Measurements from ENCODE around the gene ZBTB38.
A peak's percentile ranks its signal among the peaks of the same experiment; 100 is the strongest.

ZBTB38 gene

GRCh38 chr3:141337523-141337854 is 30.8 kb upstream of the ZBTB38 start:
- DNase-seq (ENCODE audit: low read depth), result no peak

DNA sequence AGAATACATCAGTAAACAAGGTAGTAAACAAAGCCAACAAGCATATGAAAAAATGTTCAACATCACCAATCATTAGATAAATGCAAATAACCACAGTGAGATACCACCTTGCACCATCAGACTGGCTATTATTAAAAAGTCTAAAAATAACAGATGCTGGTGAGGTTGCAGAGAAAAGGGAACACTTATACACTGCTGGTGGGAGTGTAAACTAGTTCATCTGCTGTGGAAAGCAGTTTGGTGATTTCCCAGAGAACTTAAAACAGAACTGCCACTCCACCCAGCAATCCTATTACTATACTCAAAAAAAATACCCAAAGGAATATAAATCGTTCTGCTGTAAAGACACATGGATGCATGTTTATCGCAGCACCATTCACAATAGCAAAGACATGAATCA is 30.3 kb upstream of the ZBTB38 start:
- no peak for DNase-seq (ENCODE audit: low read depth)

DNA sequence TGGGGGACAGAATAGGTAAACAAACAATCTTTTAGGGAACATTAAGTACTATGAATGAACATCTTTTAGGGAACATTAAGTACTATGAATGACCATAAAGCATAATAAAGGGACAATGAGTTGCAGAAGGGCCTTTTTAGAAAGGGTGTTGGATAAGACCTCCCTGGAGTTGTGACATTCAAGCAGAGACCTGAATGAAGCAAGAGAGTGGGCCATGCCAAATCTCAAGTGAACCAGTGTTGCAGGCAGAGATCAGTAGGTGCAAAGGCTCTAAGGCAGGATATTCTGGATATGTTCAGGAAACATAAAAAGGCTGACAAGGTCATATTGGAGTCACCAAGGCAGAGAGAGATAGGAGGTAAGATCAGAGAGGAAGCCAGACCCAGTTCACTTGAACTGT is 29.4 kb upstream of the ZBTB38 start:
- no peak for DNase-seq (ENCODE audit: low read depth)

DNA sequence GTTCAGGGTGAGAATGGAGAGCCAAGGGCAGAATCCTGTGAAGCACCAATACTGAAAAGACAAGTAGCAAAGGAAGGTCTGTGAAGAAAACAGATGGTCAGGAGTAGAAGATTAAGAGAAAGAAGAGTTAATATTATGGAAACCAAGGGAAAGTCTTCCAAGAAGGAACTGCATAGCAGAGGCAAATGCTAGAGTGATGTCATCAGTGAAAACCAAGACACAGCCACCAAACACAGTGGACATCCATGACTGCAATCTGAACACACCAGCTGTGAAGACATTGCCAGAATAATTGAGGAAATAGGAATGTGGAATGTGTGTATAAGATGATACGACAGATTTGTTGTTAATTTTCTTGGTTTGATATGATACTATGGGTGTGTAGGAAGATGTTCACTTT is 26.8 kb upstream of the ZBTB38 start:
- DNase-seq (ENCODE audit: low read depth), result no peak

GRCh38 chr3:141342386-141342785 is 25.9 kb upstream of the ZBTB38 start:
- no peak for DNase-seq (ENCODE audit: low read depth)

GRCh38 chr3:141343077-141343476 is 25.2 kb upstream of the ZBTB38 start:
- DNase-seq (ENCODE audit: low read depth), result no peak

DNA sequence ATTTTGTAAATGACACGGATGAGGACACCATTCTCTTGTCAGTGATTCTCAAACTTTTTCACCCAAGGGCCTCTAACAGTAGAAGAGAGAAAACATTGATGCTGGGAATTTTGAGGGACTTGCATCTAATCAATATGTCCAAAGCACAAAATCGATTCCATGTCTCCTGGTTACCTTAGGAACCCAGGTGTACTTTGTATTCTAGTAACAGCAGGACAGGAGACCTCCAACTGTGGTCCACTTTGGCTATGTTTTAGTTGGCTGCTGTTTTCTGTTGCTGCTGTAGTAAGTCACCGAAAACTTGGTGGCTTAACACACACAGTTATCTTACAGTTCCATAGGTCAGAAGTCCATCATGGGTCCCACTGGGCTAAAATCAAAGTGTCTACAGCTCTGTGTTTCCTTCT is 24.4 kb upstream of the ZBTB38 start:
- no peak for DNase-seq (ENCODE audit: low read depth)

DNA sequence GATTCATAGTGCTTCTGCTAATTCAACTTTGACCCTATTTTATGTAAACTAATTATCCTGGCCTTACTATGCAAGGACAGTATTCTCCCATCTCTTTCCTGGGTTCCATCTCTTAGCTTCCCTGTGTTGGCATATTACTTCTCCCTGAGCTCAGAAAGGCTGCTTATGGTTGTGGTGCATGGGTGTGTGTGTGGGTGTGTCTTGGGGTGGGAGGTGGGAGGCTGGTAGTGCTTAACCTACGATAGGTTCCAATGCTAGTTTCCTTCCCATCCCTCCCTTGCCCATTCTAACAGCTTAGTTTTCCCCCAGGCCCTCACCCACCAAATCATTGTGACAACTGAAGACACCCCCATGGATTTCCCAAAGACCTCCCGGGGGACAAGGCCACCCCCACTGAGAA is 22.8 kb upstream of the ZBTB38 start:
- no peak for DNase-seq (ENCODE audit: low read depth)

DNA sequence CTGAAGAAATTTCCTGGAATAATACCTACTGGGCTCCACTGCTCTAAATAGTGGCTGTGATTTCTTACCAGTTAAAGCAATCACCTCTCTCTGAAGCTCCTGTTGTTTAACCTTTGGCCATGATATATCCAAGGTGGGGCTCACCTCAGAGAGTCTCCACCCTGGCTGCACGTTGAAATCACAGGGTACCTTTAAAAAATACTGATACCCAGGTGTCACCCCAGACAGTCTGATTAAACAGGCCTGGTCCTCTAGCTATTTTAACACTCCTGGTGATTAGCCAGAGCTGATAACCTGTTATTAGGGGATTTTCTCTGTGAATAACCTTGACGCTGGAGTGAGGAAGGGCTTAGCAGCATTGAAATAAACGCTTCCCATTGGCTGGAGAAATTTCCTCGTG is 22.3 kb upstream of the ZBTB38 start:
- DNase-seq (ENCODE audit: low read depth), result no peak

DNA sequence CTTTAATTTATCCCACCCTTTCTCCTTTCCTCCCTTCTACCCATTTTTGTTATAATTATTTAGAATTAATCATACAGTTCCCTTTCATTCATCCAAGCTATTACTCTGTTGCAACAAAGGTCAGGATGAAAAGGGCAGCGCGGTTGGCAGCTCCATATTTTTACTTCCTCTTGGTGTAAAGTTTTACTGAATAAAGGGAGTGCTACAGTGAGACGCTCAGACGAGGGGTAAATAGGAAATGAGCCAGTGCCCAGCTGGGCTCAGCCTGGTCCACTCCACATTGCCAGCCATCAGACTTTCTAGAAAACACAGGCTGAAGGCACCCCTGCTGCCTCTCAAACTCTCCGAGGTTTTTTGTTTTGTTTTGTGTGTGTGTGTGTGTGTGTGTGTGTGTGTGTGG is 21.9 kb upstream of the ZBTB38 start:
- no peak for DNase-seq (ENCODE audit: low read depth)

- no peak for DNase-seq (ENCODE audit: low read depth)
Measured at GRCh38 chr3:141346839-141347238, 21.5 kb upstream of the ZBTB38 start.

- no peak for DNase-seq (ENCODE audit: low read depth)
Measured at GRCh38 chr3:141348837-141349236, 19.5 kb upstream of the ZBTB38 start.

- no peak for DNase-seq (ENCODE audit: low read depth)
Measured at GRCh38 chr3:141349711-141350110, 18.6 kb upstream of the ZBTB38 start.

GRCh38 chr3:141350666-141351065 is 17.6 kb upstream of the ZBTB38 start:
- no peak for DNase-seq (ENCODE audit: low read depth)

DNA sequence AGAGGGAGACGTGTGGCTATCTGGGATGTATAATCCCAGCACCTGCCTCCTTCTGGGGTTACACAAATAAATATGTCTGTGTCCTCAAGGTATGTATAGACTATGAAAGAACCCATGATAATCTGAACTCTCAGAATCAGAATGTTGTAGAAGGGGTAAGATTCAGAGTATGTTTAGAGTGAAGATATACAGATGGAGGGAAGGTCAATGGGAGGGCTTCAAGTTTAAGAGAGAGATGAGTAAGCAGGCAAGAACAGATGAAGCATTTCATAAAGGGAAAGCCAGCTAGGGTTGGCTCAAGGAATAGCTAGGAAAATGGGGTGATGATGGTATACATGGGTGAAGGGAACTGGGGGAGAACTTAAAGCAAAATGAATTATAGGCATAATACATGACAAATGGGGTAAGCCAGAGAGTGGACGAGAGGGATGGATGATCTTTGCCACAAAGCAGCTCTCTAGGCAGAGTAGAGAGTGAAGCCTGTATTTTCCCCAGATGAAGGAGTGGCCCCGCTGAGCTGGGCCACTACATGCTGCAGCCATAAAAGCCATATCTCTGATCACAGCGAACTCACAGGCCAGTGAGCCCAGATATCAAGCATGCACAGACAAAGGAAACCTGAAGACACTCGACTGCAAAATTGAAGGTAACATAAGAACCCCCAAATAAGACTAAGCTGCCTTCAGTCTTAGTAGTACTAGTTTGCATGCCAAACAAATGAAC is 15.9 kb upstream of the ZBTB38 start:
- DNase-seq (ENCODE audit: low read depth), result no peak

GRCh38 chr3:141353652-141354495 is 14.4 kb upstream of the ZBTB38 start:
- DNase-seq (ENCODE audit: low read depth), result peak; percentile 75

DNA sequence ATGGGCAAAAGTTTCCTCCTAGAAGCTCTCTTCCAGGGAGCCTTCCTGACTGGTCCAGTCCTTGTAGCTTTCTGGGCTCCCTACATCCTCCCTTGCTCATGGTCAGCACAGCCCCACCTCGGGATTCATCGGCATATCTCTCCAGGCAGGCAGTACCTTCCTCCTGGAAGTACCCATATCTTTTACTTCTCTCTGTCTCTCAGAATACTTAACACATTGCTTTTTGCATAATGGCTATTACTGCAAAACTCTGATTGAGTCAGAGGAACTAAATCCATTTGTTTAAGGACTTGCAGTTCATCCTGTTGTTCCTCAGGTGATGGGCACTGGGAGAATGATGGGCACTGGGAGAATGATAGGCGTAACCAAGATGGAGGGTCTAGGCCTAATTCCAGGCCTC is 13.8 kb upstream of the ZBTB38 start:
- DNase-seq (ENCODE audit: low read depth), result no peak

- DNase-seq (ENCODE audit: low read depth), result no peak
Measured at GRCh38 chr3:141355242-141355641, 13.1 kb upstream of the ZBTB38 start.

GRCh38 chr3:141356046-141356445 is 12.3 kb upstream of the ZBTB38 start:
- DNase-seq (ENCODE audit: low read depth), result no peak

DNA sequence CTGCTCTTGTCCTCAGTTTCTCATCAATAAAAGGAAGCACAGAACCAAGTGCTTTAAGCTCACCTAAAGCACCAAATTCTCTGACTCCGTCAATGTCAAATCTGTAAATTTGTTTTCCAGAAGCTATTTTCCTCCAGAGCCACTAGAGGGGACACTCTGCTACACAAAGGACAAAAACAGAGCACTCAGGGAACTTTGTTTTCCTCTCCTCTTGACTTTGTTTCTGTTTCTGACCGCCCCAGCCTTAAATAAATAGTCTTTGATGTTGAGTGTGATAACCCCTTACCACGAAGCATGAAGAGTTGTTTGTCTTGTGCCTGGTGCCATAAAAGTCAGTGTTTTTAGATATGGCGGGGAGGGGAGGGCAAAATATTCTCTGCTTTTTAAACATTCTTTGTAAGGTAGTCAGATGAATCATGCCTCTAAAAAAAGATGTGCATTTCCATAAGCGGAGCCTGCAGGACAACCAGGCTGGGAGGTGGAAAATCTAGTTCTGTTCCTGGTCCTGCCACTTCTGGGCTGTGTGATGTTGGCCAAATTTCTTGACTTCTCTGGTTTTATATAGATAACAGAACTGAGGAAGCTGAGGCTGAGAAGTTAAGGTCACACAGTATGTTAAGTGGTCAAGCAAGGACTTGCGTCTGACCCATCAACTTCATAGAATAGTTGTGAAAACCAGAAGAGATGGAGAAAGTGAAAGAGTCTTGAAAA is 7.3 kb upstream of the ZBTB38 start:
- DNase-seq (ENCODE audit: low read depth), result peak; percentile 91

GRCh38 chr3:141362736-141363135 is 5.6 kb upstream of the ZBTB38 start:
- DNase-seq (ENCODE audit: low read depth), result no peak

- no peak for DNase-seq (ENCODE audit: low read depth)
Measured at GRCh38 chr3:141365201-141365600, 3.1 kb upstream of the ZBTB38 start.
